ENCODE data around the gene RACK1. TPM values are rescaled to one million over a fixed set of nuclear protein-coding genes. Genes with fewer than 3 reads are reported as not detected.

RACK1 gene
- total RNA-seq, 2 experiments from 2014 or later, result 2,724 to 3,901 TPM

GRCh38 chr5:181231432-181231831 is 12.3 kb downstream of the RACK1 start:
- POLR2A ChIA-PET, result no interaction called here
- DNase-seq, result no peak
- CTCF ChIA-PET, result interaction anchor here (0.7 kb wide), 1 partner anchor 1430 kb away, joined by 3 read pairs; no protein-coding TSS in a partner anchor
- no peak overlapping the region for H3K4me3 Mint-ChIP-seq
- intact Hi-C loops (cut with DNase I, micrococcal nuclease), result no loop called here
- peaks cover 49% of the 10 kb centered on the region for H3K36me3 Mint-ChIP-seq (ENCODE audit: low read depth)
- H3K27me3 Mint-ChIP-seq, result no peaks in the 10 kb centered on the region
- no peaks in the 10 kb centered on the region for H3K9me3 Mint-ChIP-seq (ENCODE audit: low read depth)
- peak overlapping the region; percentile 38 for H3K27ac Mint-ChIP-seq
- no peak for ATAC-seq
- H3K4me1 Mint-ChIP-seq, result peaks cover 19% of the 10 kb centered on the region

DNA sequence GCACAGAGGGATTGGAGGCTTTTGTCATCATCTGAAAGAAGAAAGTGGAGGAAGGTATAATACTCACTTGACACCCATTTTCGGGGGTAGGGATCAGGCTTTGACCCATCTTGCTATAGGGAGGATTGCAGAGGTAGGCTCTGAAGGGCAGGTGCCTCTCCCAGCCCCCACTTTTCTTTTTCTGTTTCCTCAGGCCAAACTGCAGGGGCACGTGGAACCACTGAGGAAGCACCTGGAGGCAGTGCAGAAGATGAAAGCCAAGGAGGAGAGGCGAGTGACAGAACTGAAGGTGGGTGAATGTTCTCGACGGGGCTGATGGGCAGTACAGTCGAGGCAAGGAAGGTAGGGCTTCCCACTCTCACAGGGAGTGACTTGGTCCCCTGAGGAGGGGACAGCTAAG is 13.2 kb downstream of the RACK1 start:
- H3K36me3 Mint-ChIP-seq (ENCODE audit: low read depth), result peaks cover 42% of the 10 kb centered on the region
- peaks cover 24% of the 10 kb centered on the region for H3K4me1 Mint-ChIP-seq
- H3K27me3 Mint-ChIP-seq, result no peaks in the 10 kb centered on the region
- ChIA-PET POLR2A (no interaction called here), CTCF (no interaction called here)
- no peak for DNase-seq
- intact Hi-C loops (cut with DNase I, micrococcal nuclease), result no loop called here
- no peak for ATAC-seq
- peak overlapping the region; percentile 51 for H3K27ac Mint-ChIP-seq
- no peak overlapping the region for H3K4me3 Mint-ChIP-seq
- no peaks in the 10 kb centered on the region for H3K9me3 Mint-ChIP-seq (ENCODE audit: low read depth)

DNA sequence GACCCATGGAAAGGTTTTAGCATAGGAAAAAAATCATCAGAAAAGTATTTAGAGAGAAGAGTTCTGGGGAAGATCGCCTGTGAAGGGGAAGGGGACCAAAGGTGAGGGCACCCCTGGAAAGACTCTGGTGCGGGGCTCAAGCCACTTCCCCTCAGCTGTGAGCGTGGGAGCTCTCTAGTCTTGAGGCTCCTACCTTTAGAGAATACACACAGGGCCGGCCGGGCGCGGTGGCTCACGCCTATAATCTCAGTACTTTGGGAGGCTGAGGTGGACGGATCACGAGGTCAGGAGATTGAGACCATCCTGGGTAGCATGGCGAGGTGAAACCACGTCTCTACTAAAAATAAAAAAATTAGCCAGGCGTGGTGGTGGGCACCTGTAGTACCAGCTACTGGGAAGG is 13.7 kb downstream of the RACK1 start:
- Mint-ChIP-seq H3K27ac (peak overlapping the region; percentile 62), H3K4me1 (peaks cover 30% of the 10 kb centered on the region), H3K4me3 (no peak overlapping the region), H3K27me3 (no peaks in the 10 kb centered on the region), H3K36me3 (ENCODE audit: low read depth) (peaks cover 41% of the 10 kb centered on the region), H3K9me3 (ENCODE audit: low read depth) (no peaks in the 10 kb centered on the region)
- ATAC-seq (no peak), DNase-seq (no peak)
- ChIA-PET CTCF (interaction anchor here (0.6 to 2.0 kb wide), 2 partner anchors 11 to 26 kb away, joined by 3 to 6 read pairs; no protein-coding TSS in a partner anchor), POLR2A (no interaction called here)
- intact Hi-C loops (cut with DNase I, micrococcal nuclease), result no loop called here

DNA sequence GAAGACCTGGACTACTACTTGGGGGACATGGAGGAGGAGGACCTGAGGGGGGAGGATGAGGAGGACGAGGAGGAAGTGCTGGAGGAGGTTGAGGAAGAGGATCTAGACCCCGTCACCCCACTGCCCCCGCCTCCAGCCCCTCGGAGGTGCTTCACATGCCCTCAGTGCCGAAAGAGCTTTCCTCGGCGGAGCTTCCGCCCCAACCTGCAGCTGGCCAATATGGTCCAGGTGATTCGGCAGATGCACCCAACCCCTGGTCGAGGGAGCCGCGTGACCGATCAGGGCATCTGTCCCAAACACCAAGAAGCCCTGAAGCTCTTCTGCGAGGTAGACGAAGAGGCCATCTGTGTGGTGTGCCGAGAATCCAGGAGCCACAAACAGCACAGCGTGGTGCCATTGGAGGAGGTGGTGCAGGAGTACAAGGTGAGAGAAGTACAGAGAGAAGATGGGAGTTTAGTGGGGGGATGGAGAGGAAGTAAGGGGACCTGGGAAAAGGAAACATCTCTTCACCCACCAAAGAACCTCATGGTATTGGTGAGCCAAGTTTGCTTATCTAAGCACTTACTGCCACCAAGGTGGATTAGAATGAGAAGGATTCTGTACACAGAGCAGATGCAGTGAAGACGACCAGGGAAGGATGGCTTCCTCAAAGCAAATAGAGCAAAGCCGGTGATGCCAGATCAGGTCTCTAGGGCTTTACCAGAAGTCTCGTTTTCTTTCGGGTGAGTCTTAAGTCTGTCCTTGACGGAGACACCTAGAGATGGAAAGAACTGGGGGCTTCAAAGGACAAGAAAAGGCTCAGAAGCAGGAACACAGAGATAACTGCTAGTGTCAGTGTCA is 19.1 kb downstream of the RACK1 start:
- Mint-ChIP-seq H3K4me3 (peak overlapping the region; percentile 87), H3K36me3 (ENCODE audit: low read depth) (peaks cover 17% of the 10 kb centered on the region), H3K4me1 (peaks cover 59% of the 10 kb centered on the region), H3K27ac (peak overlapping the region; percentile 95), H3K9me3 (ENCODE audit: low read depth) (no peaks in the 10 kb centered on the region), H3K27me3 (no peaks in the 10 kb centered on the region)
- ATAC-seq (no peak), DNase-seq (peak; percentile 37)
- ChIA-PET CTCF (interaction anchor here (0.7 to 2.6 kb wide), 2 partner anchors 40 to 57 kb away, joined by 3 to 10 read pairs; no protein-coding TSS in a partner anchor), POLR2A (interaction anchor here (2.6 kb wide), 1 partner anchor 19 kb away, joined by 12 read pairs; the partner anchor contains the start of gene RACK1)
- intact Hi-C loops (cut with DNase I, micrococcal nuclease), result no loop called here

DNA sequence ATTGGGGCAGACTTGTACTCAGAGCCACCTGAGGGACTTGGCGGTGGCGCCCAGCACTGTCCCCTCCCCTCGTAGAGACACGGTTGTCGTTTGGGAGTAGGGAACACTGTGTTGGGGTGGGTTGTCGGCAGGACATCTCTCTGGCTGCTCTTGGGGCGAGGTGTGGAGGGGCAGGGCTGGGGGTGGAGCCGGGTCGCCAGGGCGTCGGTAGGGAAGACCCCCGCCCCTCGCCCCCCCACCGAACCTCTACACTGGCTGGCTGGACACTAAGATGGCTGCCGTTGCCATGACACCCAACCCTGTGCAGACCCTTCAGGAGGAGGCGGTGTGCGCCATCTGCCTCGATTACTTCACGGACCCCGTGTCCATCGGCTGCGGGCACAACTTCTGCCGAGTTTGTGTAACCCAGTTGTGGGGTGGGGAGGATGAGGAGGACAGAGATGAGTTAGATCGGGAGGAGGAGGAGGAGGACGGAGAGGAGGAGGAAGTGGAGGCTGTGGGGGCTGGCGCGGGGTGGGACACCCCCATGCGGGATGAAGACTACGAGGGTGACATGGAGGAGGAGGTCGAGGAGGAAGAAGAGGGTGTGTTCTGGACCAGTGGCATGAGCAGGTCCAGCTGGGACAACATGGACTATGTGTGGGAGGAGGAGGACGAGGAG is 19.8 kb downstream of the RACK1 start:
- no peaks in the 10 kb centered on the region for H3K9me3 Mint-ChIP-seq (ENCODE audit: low read depth)
- intact Hi-C loops (cut with DNase I, micrococcal nuclease), result loop anchor here (1.0 kb wide), 6 partner anchors 19 to 414 kb away; partner anchors contain the start of genes TRIM52 (in 2 of the 2), RACK1 (in 1 of the 2) and ZFP62 (in 1 of the 2)
- peak; percentile 2 for ATAC-seq
- peaks cover 11% of the 10 kb centered on the region for H3K36me3 Mint-ChIP-seq (ENCODE audit: low read depth)
- peak overlapping the region; percentile 87 for H3K4me3 Mint-ChIP-seq
- ChIA-PET CTCF (interaction anchor here (0.6 to 2.6 kb wide), 5 partner anchors 15 to 56 kb away, joined by 3 to 10 read pairs (median 3); no protein-coding TSS in a partner anchor), POLR2A (interaction anchor here (0.6 to 2.6 kb wide), 5 partner anchors 17 to 37 kb away, joined by 3 to 13 read pairs (median 6); partner anchors contain the start of genes RACK1 and TRIM52)
- peak overlapping the region; percentile 95 for H3K27ac Mint-ChIP-seq
- peaks cover 54% of the 10 kb centered on the region for H3K4me1 Mint-ChIP-seq
- H3K27me3 Mint-ChIP-seq, result no peaks in the 10 kb centered on the region
- peak; percentile 73 for DNase-seq

GRCh38 chr5:181223058-181223728 is 20.5 kb downstream of the RACK1 start, which contains the start of gene TRIM41:
Gene TRIM41 (plus strand): TSS chr5:181223281. CDS start chr5:181224000, 719 bp downstream.
- Mint-ChIP-seq H3K4me3 (peak within 1 kb of the TSS; percentile 87), H3K27me3 (no peaks in the 10 kb centered on the region), H3K27ac (peak within 1 kb of the TSS; percentile 95), H3K4me1 (peaks cover 56% of the 10 kb centered on the region), H3K9me3 (ENCODE audit: low read depth) (no peaks in the 10 kb centered on the region), H3K36me3 (ENCODE audit: low read depth) (peaks cover 11% of the 10 kb centered on the region)
- ChIA-PET CTCF (interaction anchor here (0.6 to 2.6 kb wide), 5 partner anchors 16 to 39 kb away, joined by 3 to 10 read pairs (median 5); no protein-coding TSS in a partner anchor), POLR2A (interaction anchor here (0.6 to 2.6 kb wide), 6 partner anchors 16 to 38 kb away, joined by 3 to 13 read pairs (median 8); partner anchors contain the start of genes RACK1 and TRIM52)
- DNase-seq (peak; percentile 98), ATAC-seq (peak; percentile 64)
- intact Hi-C loops (cut with DNase I, micrococcal nuclease), result loop anchor here (1.0 kb wide), 6 partner anchors 20 to 413 kb away; partner anchors contain the start of genes TRIM52 (in 2 of the 2), RACK1 (in 1 of the 2) and ZFP62 (in 1 of the 2)

GRCh38 chr5:181222630-181223057 is 21.1 kb downstream of the RACK1 start:
- peak; percentile 5 for ATAC-seq

DNA sequence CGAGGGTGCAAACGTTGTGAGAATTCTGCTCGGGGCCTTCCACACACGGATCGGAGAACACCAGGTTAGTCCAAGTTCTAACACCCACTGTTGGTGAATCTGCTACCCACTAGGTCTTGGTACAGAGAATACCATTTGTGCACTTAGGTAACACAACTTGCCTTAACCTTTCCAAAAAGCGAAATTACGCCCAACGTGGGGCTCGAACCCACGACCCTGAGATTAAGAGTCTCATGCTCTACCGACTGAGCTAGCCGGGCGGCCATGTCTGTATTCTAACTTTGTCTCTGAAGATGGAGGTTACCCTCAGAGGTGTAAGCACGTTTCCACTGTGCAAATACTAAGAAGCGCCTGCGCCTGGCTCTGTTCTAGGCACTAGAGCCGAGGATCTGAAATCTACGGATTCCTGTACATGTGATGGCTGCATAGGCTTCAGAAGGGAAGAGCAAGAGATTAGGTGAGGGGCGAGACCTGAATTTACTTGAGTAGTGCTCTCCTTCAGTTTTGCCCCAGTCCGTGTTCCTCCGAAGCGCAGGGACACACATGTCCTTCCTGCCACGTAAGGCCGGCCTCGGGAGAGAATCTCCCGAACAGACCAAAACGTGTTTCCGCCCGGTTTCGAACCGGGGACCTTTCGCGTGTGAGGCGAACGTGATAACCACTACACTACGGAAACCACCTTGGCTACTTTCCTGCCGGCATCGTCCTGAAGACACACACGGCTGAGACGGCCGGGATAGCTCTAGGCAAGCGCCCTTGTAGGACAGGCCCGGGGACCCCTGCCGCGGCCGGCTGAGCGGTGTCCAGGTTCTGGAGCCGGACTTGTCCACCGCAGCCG is 21.7 kb downstream of the RACK1 start:
- Mint-ChIP-seq H3K4me1 (peaks cover 63% of the 10 kb centered on the region), H3K36me3 (ENCODE audit: low read depth) (peaks cover 11% of the 10 kb centered on the region), H3K4me3 (peak overlapping the region; percentile 87), H3K27me3 (no peaks in the 10 kb centered on the region), H3K27ac (peak overlapping the region; percentile 95), H3K9me3 (ENCODE audit: low read depth) (no peaks in the 10 kb centered on the region)
- peak; percentile 36 for ATAC-seq
- ChIA-PET CTCF (interaction anchor here (0.6 to 2.6 kb wide), 6 partner anchors 10 to 414 kb away, joined by 3 to 10 read pairs (median 5); partner anchors contain the start of gene RACK1), POLR2A (interaction anchor here (0.7 to 2.6 kb wide), 6 partner anchors 14 to 39 kb away, joined by 3 to 13 read pairs (median 7); partner anchors contain the start of genes RACK1 and TRIM52)
- DNase-seq, result peak; percentile 96
- intact Hi-C loops (cut with DNase I, micrococcal nuclease), result loop anchor here (1.0 kb wide), 3 partner anchors 15 to 61 kb away; no protein-coding TSS in a partner anchor

More at GRCh38 chr5:181222630-181223057, 21.1 kb downstream of the RACK1 start:
- ChIA-PET POLR2A (interaction anchor here (0.7 to 2.6 kb wide), 4 partner anchors 21 to 39 kb away, joined by 5 to 13 read pairs (median 10); partner anchors contain the start of genes RACK1 and TRIM52), CTCF (interaction anchor here (1.0 to 2.6 kb wide), 4 partner anchors 16 to 38 kb away, joined by 5 to 10 read pairs (median 6); partner anchors contain the start of gene RACK1)
- Mint-ChIP-seq H3K36me3 (ENCODE audit: low read depth) (peaks cover 11% of the 10 kb centered on the region), H3K4me1 (peaks cover 59% of the 10 kb centered on the region), H3K9me3 (ENCODE audit: low read depth) (no peaks in the 10 kb centered on the region), H3K27ac (peak overlapping the region; percentile 95), H3K27me3 (no peaks in the 10 kb centered on the region), H3K4me3 (peak overlapping the region; percentile 87)
- intact Hi-C loops (cut with DNase I, micrococcal nuclease), result loop anchor here (1.0 kb wide), 9 partner anchors 15 to 412 kb away; partner anchors contain the start of genes TRIM52 (in 2 of the 2), RACK1 (in 1 of the 2) and ZFP62 (in 1 of the 2)
- no peak for DNase-seq

DNA sequence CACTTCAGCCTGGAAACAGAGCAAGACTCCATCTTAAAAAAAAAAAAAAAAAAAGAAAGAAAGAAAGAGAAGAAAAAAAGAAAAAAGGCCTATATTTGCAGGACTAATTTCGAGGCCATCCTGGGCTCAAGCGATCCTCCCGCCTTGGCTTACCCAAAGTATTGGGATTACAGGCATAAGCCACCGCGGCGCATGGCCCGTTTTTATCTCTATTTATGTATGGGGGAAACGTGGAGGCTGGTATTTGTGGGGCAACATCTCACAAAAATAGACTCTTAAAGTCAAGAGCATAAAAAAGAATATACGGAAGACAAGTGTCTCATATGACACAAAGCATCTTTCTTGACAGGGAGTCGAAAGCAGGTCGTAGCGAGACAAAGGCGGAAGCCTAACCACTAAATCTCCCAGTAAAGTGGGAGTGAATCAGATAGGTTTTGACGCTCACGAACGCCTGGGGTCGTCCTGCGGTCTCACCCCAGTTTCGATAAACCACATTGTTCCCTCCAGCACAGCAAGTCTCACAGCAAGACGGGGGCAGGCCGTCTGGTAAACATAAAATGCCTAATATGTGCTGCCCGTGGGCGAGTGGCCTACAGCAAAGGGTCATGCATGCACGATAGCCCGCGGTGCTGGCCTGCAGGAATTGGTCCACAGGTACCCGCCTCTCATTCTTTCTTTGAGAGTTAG is 22.5 kb downstream of the RACK1 start:
- peaks cover 11% of the 10 kb centered on the region for H3K36me3 Mint-ChIP-seq (ENCODE audit: low read depth)
- intact Hi-C loops (cut with DNase I, micrococcal nuclease), result no loop called here
- peak overlapping the region; percentile 87 for H3K4me3 Mint-ChIP-seq
- ChIA-PET POLR2A (interaction anchor here (0.7 to 2.6 kb wide), 3 partner anchors 30 to 40 kb away, joined by 3 to 13 read pairs (median 9); partner anchors contain the start of gene TRIM52), CTCF (interaction anchor here (0.6 to 1.9 kb wide), 6 partner anchors 9 to 413 kb away, joined by 3 to 7 read pairs (median 3); no protein-coding TSS in a partner anchor)
- H3K27me3 Mint-ChIP-seq, result no peaks in the 10 kb centered on the region
- no peak for ATAC-seq
- H3K27ac Mint-ChIP-seq, result peak overlapping the region; percentile 95
- peaks cover 65% of the 10 kb centered on the region for H3K4me1 Mint-ChIP-seq
- no peaks in the 10 kb centered on the region for H3K9me3 Mint-ChIP-seq (ENCODE audit: low read depth)
- peak; percentile 69 for DNase-seq

Data from activated CD4-positive, alpha-beta T cell treated with anti-CD3 and anti-CD28 coated beads for 36 hours (primary cell).